Kidney capillary endothelial cell (primary cell): ENCODE measurements around the gene STAT5B.
"Not testable (repeated sequence)": the region's sequence is repeated elsewhere in the genome, so short reads cannot be mapped to it uniquely, and the experiment has no call there.

ENCODE experiments used
- DNase-seq: peaks from one replicate; pipeline ENCODE4 v3.0.0-alpha.2; 2018; ENCODE audit warnings: low spot score

STAT5B gene

DNA sequence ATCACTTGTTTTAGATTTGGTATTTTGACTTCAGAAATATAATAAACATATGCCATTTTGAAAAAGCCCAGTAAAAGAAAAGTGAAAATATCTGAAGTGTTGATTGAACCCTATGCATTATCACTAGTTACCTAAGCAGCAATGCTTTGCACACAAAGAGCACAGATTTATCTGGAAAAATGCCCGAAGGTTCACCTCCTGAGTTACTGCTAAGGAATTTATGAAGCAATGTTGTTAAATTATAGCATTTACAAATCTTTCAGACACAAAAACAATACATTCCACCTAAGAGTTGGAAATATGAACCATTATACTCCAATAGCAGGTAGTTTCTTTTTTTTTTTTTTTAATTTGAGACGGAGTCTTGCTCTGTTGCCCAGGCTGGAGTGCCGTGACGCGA lies 43.0 kb downstream of the STAT5B start:
- DNase-seq, result no peak

DNA sequence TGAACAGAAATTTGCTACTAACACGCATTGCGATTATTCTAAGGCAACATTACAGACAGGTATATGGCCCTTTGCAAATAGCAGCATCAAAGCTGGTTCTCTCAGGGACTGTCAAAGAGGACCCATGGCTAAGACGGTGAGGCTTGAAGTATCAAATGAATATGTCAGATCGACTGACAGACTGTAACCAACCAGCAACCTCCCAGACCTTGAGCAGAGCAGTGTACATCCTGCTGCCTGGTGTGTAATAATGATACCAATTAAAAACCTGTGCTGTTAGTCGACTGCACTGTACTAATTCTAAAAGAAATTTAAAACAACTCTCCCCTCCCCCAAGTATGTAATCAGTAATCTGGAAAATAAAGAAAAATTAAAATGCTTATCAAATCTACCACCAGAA lies 46.0 kb downstream of the STAT5B start:
- DNase-seq, result no peak

GRCh38 chr17:42227849-42228700 lies 48.1 kb downstream of the STAT5B start:
- no peak for DNase-seq

DNA sequence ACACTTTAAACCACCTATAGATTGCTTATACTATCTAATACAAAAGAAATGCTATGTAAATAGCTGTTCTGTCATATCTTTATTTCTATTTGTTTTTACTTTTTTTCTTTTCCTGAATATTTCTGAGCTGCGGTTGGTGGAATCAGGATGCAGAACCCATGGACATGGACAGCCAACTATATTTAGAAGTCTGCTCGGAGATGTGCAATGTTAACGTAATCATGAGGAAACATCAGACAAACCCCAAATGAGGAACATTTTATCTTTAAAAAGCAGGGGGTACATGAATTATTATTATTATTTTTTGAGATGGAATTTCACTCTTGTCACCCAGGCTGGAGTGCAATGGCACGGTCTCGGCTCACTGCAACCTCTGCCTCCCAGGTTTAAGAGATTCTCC lies 50.5 kb downstream of the STAT5B start:
- no peak for DNase-seq

DNA sequence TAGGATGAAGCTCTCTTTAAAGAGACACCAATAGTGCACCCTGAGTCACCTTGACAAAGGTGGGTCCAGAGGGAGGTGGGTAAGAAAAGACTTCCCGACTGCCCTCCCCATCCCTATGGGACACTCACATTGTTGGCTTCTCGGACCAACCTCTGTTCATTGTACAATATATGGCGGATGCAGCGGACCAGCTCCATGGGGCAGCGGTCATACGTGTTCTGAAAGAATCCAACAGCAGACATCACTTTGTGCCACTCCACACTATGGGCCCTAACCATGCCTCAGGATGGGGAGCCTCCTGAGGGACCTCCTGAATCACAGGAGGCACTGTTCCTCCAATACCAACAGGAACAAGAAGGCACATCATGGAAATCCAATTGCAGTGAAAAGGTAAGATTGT lies 51.5 kb downstream of the STAT5B start:
- DNase-seq, result no peak

GRCh38 chr17:42221886-42222745 lies 54.1 kb downstream of the STAT5B start:
- peak; percentile 55 for DNase-seq

DNA sequence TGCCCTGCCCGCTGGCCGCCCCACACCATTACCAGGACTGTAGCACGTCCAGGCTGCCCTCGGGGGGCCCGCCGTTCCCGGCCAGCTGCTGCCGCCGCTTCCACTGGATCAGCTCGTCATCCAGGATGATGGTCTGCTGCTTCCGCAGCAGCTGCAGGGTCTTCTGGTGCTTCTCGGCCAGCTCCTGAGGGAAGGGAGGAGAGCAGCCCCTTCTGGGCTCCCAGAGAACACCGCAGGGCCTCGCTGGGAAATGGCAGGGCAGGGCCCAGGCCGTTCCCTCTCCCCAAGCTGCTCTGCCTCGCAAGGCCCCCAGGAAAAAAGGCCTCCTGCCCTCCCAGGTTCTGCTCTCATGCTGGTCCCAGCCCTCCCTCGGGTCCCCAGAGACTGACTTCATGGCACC lies 56.9 kb downstream of the STAT5B start:
- not testable (repeated sequence) for DNase-seq

GRCh38 chr17:42214156-42214555 lies 62.0 kb downstream of the STAT5B start:
- DNase-seq, result no peak

DNA sequence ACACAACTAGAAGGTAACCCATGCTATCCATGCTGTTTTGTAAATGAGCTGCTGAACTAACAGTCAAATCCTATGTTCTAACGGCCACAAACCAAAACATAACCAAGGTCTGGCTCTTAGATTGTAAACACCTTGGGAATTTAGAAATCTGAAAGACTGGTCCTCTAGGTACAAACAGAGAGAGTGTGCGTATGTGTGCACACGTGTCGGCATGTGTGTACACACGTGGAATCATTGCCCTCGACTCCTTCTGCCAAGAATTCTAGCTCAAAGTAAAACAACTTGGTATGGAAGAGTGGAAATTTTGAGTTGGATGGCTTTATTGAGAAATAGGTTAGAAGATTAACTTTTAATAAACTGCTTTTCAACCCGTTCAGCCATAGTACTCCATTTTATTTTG lies 63.8 kb downstream of the STAT5B start:
- no peak for DNase-seq

DNA sequence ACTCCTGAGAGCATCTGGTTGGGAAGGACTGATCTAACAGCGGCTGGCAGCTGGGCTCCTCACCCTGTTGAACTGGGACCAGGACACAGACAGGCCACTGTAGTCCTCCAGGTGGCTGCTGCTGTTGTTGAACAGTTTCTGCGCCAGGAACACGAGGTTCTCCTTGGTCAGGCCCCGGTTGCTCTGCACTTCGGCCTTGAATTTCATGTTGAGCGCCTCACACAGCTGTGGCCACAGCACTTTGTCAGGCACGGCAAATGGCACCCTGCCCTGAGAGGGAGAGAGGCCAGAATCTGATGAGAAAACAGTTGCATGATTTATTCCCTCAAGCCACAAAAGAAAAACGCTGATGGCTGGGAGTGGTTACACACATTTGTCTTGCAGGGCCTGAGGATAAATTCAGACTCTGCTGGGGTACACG lies 64.3 kb downstream of the STAT5B start:
- not testable (repeated sequence) for DNase-seq

- DNase-seq, result no peak
These were observed 66.1 kb downstream of the STAT5B start for GRCh38 chr17:42210046-42210445.

DNA sequence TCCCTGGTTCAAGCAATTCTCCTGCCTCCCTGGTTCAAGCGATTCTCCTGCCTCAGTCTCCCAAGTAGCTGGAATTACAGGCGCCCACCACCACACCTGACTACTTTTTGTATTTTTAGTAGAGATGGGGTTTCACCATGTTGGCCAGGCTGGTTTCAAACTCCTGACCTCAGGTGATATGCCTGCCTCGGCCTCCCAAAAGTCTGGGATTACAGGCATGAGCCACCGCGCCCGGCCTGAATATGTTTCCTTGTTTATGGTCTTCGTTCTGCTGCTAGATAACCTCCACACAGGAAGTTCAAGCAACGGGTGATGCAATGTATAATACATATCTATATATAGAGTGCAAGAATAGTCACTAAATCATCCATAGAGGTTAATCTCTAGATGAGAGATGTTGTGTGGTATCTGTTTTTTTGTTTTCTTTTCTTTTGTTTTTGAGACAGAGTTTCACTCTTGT lies 70.0 kb downstream of the STAT5B start:
- DNase-seq, result peak; percentile 65

DNA sequence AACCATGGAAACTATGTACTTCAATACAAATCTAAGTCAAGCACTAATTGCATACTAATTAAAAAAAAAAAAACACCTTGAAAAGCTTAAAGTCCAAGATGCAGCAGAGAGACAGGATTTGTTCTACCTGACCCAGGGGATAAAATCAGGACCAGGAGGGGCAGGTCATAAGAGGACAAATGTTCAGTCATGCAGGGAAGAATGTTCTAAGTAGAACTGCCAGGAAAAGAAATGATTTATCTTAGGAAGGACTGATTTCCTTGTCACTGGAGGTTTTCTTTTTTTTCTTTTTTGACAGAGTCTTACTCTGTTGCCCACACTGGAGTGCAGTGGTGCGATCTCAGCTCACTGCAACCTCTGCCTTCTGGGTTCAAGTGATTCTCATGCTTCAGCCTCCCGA lies 72.8 kb downstream of the STAT5B start:
- no peak for DNase-seq

GRCh38 chr17:42202696-42203095 lies 73.5 kb downstream of the STAT5B start:
- no peak for DNase-seq

- DNase-seq, result no peak
These were observed 74.0 kb downstream of the STAT5B start for GRCh38 chr17:42202159-42202558.

DNA sequence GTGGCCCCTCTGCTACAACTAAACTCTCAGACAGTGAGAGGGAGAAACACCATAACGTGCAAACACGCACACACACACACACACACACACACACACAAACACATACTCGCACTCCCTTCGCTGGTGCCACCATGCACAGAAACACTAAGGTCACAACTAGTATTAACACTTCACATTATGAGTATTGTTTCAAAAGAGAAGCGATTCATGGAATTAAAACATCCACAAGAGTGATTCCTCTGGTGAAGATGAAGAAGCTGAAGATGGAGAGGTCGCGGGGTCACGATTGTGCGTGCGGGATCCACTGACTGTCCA lies 74.8 kb downstream of the STAT5B start:
- no peak for DNase-seq

- DNase-seq, result no peak
These were observed 75.3 kb downstream of the STAT5B start for GRCh38 chr17:42200706-42201457.

DNA sequence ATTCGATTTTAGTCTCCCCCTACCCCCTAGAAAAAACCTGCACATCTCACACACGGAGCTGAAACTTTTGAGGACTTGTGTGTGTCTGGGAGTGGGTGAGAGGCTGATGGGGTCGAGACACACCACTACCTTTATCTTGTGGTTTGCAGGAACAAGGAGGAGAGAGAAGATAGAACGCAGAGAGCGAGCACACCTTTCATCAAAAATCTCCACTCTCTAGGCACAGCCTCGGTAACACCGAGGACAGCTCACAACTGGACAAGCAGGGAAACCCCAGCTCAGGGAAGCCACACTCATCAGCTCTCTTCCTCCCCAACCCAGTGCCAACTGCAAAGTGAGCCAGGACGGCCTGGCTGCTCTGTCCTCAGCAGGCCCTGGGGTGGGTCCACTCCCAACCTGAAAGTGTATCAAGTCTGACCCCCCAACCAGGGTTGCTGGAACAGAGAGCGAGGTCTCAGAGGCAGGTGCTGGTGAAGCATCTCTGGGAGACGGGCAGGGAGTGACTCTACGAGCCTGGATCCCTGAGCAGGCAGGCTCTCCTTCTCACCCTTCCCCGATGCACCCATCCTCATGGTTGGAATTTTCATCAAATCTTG lies 76.7 kb downstream of the STAT5B start:
- DNase-seq, result no peak

DNA sequence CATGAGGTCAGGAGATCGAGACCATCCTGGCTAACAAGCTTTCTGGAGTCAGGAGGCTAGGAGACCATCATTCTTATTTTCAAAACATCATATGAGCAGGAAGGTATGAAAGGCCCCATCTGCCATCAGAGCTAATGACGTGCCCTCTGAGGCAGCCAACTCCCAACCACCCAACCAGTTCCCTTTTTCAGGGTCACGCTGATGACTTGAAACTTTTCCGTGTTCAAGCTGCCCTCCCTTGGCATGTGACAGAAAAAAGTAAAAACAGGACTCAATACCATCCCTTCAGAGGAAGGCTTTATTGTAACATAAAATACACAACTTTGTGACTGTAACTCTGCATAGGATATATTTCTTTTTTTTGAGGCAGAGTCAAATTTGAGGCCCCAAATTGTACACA lies 77.3 kb downstream of the STAT5B start:
- no peak for DNase-seq

- no peak for DNase-seq
These were observed 78.5 kb downstream of the STAT5B start for GRCh38 chr17:42197564-42198156.
